ENCODE data around the gene NDUFAF4.

DNA sequence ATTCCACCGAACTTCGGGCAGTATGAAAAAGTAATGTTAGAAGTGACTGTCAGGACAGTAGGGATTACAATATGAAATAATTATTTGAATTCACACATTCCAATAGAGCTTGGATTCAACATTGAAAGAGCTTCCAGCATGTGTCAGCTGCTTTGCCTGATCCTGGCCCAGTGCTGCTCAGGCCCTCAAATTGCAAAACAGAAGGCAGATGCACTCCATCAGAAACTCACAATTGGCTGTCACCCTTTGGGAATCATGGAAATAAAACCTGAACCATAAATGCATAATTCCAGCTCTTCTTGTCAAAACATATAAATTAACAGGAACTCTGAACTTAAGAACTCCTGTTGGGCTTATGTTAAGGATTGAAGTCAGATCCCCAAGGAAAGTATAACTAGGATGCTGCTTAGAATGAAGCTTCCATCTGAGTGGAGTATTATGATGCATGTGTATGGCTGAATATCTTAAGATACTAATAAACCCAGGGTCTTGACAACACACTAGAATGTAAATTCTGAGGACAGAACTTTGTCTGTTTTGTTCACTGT is 1.8 kb upstream of the NDUFAF4 start:
- TF ChIP-seq, protein P1, sequence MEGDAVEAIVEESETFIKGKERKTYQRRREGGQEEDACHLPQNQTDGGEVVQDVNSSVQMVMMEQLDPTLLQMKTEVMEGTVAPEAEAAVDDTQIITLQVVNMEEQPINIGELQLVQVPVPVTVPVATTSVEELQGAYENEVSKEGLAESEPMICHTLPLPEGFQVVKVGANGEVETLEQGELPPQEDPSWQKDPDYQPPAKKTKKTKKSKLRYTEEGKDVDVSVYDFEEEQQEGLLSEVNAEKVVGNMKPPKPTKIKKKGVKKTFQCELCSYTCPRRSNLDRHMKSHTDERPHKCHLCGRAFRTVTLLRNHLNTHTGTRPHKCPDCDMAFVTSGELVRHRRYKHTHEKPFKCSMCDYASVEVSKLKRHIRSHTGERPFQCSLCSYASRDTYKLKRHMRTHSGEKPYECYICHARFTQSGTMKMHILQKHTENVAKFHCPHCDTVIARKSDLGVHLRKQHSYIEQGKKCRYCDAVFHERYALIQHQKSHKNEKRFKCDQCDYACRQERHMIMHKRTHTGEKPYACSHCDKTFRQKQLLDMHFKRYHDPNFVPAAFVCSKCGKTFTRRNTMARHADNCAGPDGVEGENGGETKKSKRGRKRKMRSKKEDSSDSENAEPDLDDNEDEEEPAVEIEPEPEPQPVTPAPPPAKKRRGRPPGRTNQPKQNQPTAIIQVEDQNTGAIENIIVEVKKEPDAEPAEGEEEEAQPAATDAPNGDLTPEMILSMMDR (IDR thresholded peaks at IDR 0.05; ENCODE audit: low read depth, low read length, poor library complexity, severe bottlenecking), result no peak
- no peak for TF ChIP-seq EZH2phosphoT487 (IDR thresholded peaks at IDR 0.05; ENCODE audit: borderline replicate concordance, low read length)

Measured in DOHH2 (cell line).